ENCODE data around the gene RNU1-3.
"Not testable (repeated sequence)": the region's sequence is repeated elsewhere in the genome, so short reads cannot be mapped to it uniquely, and the experiment has no call there.

RNU1-3 gene

DNA sequence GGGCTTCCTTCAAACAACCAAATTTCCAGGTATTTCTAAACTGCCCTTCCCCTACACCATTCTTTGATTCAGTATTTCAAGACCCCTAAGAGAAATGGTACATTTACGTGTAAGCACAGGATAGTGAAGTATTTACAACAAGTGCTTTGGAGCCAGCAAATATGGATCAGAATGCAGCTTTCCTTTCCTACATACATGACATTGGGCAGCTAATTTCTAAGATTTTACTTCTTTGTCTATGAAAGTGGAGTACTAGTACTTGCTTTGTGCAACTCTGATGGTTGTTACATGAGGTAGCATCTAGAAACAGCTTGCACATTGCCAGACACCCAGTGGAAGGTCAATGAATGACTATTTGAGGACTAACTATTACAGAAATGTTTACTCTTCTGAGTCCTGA, 15.2 kb downstream of the RNU1-3 start:
- DNase-seq, result not testable (repeated sequence)

- not testable (repeated sequence) for DNase-seq
Measured at GRCh38 chr1:16649960-16650359, 16.8 kb downstream of the RNU1-3 start.

DNA sequence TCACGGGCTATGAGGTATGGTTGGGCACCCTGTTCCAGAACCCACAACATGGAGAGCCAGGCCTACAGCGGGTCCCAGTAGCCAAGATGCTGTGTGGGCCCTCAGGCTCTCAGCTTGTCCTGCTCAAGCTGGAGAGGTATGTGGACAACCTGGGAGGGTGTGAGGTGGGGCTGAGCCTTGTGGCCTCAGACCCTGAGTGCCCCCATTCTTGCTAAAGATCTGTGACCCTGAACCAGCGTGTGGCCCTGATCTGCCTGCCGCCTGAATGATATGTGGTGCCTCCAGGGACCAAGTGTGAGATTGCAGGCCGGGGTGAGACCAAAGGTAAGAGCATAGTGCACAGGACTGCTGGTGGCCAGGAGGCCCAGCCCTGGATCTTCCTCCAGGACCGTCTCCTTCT, 17.4 kb downstream of the RNU1-3 start:
- DNase-seq, result not testable (repeated sequence)

GRCh38 chr1:16648756-16649155, 18.0 kb downstream of the RNU1-3 start:
- not testable (repeated sequence) for DNase-seq

DNA sequence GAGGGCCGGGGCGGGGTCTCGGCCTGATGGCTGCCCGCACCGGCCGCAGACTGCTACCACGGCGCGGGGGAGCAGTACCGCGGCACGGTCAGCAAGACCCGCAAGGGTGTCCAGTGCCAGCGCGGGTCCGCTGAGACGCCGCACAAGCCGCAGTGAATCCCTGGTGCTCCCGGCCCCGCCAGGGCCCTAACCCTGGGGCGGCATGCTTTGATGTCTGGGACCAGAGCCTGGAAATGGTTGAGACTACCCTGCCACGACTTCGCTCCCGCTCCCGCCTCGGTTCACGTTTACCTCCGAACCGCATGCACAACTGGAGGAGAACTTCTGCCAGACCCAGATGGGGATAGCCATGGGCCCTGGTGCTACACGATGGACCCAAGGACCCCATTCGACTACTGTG, 18.5 kb downstream of the RNU1-3 start:
- DNase-seq, result not testable (repeated sequence)

GRCh38 chr1:16647179-16648176, 19.3 kb downstream of the RNU1-3 start:
- DNase-seq, result not testable (repeated sequence)

- DNase-seq, result not testable (repeated sequence)
Measured at GRCh38 chr1:16646716-16647115, 20.0 kb downstream of the RNU1-3 start.

DNA sequence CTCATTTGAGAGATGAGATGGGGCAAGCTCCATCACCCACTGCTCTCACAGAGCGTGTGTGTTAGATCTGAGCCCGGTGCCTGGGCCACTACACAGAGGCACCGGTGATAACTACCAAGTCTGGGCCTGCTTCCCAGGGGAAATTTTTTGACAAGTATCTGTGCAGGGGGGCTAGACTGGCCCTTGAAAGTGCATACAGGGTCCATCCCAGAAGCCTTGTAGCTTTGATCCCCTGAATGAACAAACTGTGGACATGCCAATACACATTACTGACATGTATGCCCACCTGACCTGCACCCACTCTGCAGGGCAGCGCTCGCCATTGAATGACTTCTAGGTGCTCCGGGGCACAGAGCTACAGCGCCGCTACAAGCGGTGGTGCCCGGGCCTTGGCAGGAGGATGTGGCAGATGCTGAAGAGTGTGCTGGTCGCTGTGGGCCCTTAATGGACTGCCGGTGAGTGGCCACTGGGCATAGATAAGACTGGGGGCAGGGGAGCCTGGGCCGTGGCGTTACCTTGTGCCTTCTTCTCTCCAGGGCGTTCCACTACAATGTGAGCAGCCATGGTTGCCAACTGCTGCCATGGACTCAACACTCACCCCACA, 20.6 kb downstream of the RNU1-3 start:
- DNase-seq, result not testable (repeated sequence)

DNA sequence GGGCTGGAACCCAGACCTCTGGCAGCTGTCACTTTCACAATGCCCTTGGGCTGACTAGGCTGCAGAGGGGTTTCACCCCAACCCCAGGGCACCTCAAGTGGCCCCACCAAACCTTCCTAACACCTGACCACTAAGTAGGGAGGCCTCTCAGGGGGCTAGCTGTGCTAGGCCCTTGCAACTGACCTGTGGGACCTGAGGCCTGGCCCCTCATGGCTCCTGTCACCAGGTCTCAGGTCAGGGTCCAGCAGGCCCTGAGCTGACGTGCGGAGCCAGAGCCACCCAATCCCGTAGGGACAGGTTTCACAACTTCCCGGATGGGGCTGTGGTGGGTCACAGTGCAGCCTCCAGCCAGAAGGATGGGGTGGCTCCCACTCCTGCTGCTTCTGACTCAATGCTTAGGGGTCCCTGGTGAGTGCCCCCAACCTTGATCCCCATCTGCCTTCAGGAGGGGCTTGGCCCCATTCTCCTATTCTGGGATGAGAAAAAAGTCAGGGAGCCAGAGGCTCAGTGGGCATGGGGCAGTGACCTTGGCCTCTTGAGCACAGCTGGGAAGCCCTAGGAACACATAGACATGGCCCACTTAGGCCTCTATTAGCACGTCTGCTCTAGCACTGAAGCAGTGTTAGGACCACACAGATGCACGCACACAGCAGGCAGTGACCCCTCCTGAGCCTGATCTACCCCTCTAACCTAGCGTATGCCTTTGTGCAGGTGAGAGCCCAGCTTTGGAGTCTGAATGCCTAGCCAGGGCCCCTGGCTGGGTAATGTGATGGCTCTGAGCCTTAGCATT, 21.3 kb downstream of the RNU1-3 start:
- not testable (repeated sequence) for DNase-seq

DNA sequence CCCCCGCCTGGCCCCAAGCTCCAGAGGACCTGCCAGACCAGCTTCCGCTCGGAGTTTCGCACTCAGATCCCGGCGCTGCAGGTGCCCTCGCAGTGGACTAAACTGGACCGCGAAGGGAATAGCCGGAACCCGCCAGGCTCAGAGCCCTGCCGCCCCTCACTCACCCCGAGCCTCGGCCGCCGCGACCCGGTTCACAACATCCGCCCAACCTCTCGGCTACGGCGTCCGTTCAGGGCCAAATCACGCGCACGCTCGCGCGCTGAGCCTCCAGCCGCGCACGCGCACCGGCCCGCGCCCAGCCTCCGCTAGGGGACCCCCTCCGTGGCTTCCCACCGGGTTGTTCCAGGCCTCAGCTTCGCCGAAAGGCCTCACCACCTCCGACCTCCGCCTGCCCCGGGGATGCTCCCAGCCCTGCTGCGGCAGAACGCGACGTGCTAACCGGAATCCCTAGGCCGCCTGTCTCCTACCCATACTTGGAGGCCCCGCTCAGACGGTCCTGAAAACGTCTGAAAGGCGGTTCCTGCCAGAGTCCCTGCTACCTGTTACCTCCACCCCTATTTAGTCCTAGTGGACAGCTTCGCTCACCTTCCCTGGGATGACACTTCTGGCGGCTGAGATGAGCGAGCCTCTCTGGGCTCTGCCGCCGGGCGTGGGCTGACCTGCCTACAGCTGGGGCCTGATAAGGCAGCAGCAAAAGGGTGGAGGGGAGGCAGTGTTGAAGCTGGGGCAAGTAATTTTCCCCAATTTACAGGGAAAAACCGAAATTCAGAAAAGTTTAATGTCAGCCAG, 22.1 kb downstream of the RNU1-3 start:
- peak; percentile 99 to 100 for DNase-seq

DNA sequence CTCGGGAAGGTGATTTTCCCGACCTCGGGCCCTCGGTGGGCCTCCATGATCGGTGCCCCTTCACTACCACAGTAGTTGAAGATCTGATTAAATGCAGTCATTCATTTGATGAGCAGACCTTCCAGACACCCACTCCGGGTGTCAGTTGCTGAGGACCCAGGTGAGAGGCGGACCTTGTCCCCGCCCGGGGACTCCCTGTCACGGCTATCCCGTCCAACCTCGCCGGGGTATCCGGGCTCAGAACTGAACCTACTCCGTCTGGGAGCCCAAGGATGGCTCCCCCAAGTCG, 22.6 kb downstream of the RNU1-3 start:
- no peak for DNase-seq

- not testable (repeated sequence) for DNase-seq
Measured at GRCh38 chr1:16643476-16644192, 23.1 kb downstream of the RNU1-3 start.

GRCh38 chr1:16643001-16643411, 23.7 kb downstream of the RNU1-3 start:
- not testable (repeated sequence) for DNase-seq

- not testable (repeated sequence) for DNase-seq
Measured at GRCh38 chr1:16642025-16642966, 24.5 kb downstream of the RNU1-3 start.

GRCh38 chr1:16641159-16641975, 25.4 kb downstream of the RNU1-3 start:
- DNase-seq, result not testable (repeated sequence)

GRCh38 chr1:16639091-16640031, 27.4 kb downstream of the RNU1-3 start:
- DNase-seq, result not testable (repeated sequence)

DNA sequence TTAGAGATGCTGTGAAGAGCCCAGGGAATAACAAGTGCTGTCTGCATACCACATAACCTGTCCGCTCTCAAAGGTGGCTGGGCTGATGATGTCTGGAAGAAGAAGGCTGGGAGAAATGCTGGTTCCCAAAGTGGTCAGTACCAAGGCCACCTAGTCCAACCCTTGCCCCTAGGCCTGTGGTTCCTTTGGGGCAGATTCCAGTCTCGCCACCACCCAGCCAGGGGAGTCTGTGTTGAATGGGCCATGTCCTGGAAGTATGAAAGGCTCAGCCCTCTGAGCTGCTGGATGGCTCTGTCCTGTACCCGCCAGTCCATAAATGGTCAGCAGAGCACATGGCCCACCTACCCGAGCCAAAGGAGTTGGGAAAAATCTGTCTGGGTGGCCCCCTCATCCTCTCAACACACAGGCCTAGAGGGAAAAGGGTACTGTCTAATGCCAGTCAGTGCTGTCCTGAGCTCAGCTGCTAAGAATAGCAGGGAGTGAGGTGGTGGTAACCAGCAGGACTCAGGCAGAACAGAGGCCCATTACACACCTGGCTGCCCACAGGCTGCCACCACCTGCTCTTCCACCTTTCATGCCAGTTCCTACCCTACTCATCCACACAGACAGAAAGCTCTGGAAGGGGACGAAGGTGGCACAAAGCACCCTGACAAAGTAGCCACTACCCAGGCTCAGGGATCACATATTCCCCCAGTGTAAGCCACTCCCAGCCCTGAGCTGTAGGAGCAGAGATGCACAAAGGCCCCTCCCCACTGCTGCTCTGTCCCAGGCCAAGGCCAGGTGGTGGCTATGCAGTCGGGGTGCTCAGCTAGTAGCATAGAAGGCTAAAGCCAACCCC, 28.6 kb downstream of the RNU1-3 start:
- not testable (repeated sequence) for DNase-seq
